CD4-positive, alpha-beta T cell (primary cell): ENCODE data around the gene CUEDC1. TPM values are rescaled to one million over a fixed set of nuclear protein-coding genes. Genes with fewer than 3 reads are reported as not detected.

Experiments used
- ATAC-seq: fragments of 200-7000 bp; cut with Tn5 transposase; one replicate; pipeline ENCODE4 v1.10.0; 2022; ENCODE audit warnings: mild to moderate bottlenecking; ENCODE audit not compliant: poor library complexity
- CTCF ChIA-PET: fragments of 350-600 bp; sonication (Branson Sonifier 250); formaldehyde crosslinking; loops from one replicate; lab custom pipeline; 2021; ENCODE audit warnings: antibody characterized with exemption, inconsistent platforms; lab: Charles Lee
- POLR2A ChIA-PET: fragments of 350-600 bp; sonication (Branson Sonifier 250); formaldehyde crosslinking; loops from one replicate; lab custom pipeline; 2021; ENCODE audit warnings: antibody characterized with exemption, inconsistent platforms; lab: Charles Lee
- DNase-seq, 14 experiments: peaks; one replicate each; pipeline ENCODE4 v3.0.0-alpha.2; 2013 to 2020; ENCODE audit warnings: mixed read lengths in 2 of 14
- H3K27ac ChIP-seq, 2 donors: one replicate each; pipeline versions ENCODE4 v1.5.1 to v1.7.0; 2013; ENCODE audit warnings: low read length in 2 of 2, low read depth in 1 of 2, mild to moderate bottlenecking in 1 of 2
- H3K27me3 ChIP-seq, 2 experiments: 1 replicate in 1 of 2; 2 replicates in 1 of 2; pipeline versions ENCODE4 v1.6.1 to v1.7.0; 2013; ENCODE audit warnings: low read length in 2 of 2, control low read depth in 1 of 2, mild to moderate bottlenecking in 1 of 2, moderate library complexity in 1 of 2; ENCODE audit not compliant: insufficient read depth in 2 of 2, control insufficient read depth in 1 of 2
- H3K36me3 ChIP-seq: one replicate; pipeline ENCODE4 v1.6.1; 2013; ENCODE audit warnings: low read length, control low read depth; ENCODE audit not compliant: insufficient read depth
- H3K4me1 ChIP-seq: one replicate; pipeline ENCODE4 v1.6.1; 2013; ENCODE audit warnings: low read length, control low read depth; ENCODE audit not compliant: insufficient read depth
- H3K4me3 ChIP-seq: one replicate; pipeline ENCODE4 v1.5.1; 2013; ENCODE audit warnings: mild to moderate bottlenecking, low read length, moderate library complexity
- H3K9me3 ChIP-seq, 2 experiments: 1 replicate in 1 of 2; 2 replicates in 1 of 2; pipeline versions ENCODE4 v1.6.1 to v1.7.0; 2013; ENCODE audit warnings: low read length in 2 of 2, mild to moderate bottlenecking in 2 of 2, control low read depth in 1 of 2, moderate library complexity in 1 of 2; ENCODE audit not compliant: control insufficient read depth in 1 of 2, insufficient read depth in 1 of 2
- H3K27ac Mint-ChIP-seq: one replicate; pipeline ENCODE4 v1.8.0; 2020; ENCODE audit warnings: mixed read lengths
- H3K27me3 Mint-ChIP-seq: one replicate; pipeline ENCODE4 v1.8.0; 2021; ENCODE audit warnings: mixed read lengths
- H3K36me3 Mint-ChIP-seq: one replicate; pipeline ENCODE4 v1.8.0; 2021; ENCODE audit warnings: low read depth, mixed read lengths
- H3K4me1 Mint-ChIP-seq: one replicate; pipeline ENCODE4 v1.8.0; 2021; ENCODE audit warnings: low read depth, mixed read lengths
- H3K4me3 Mint-ChIP-seq: one replicate; pipeline ENCODE4 v1.8.0; 2020; ENCODE audit warnings: mild to moderate bottlenecking, mixed read lengths
- H3K9me3 Mint-ChIP-seq: one replicate; pipeline ENCODE4 v1.8.0; 2020; ENCODE audit warnings: mixed read lengths
- intact Hi-C, 2 experiments: fragments of 100-400 bp; cut with DNase I in 1 of 2; cut with micrococcal nuclease in 1 of 2; formaldehyde crosslinking; loops; one replicate each; pipeline versions ENCODE4 v1.15.1 to v1.9.0; 2023 to 2025; cut with DNase I, micrococcal nuclease
- total RNA-seq, 174 experiments: library from RNA in 2 of 174; stranded (reverse) in 2 of 174; gene quantifications; one replicate each; pipeline ENCODE4 v1.2.3 and lab custom pipeline; 2021 to 2026
- TF ChIP-seq, protein P1 (sequence below): fragments of 200-600 bp; IDR thresholded peaks from one replicate; pipeline ENCODE4 v1.8.0; 2022; ENCODE audit warnings: antibody characterized with exemption, mild to moderate bottlenecking

The CUEDC1 gene
- total RNA-seq, 2 experiments from 2014 or later, result 0.41 to 1.0 TPM

- CTCF ChIA-PET, result interaction anchor here (1.3 kb wide), 1 partner anchor 16 kb away, joined by 3 read pairs; no protein-coding TSS in a partner anchor
- intact Hi-C loops, result no loop called here
- no peaks in the 10 kb centered on the region for H3K4me1 ChIP-seq
- no peaks in the 10 kb centered on the region for H3K9me3 ChIP-seq
- H3K36me3 ChIP-seq, result no peaks in the 10 kb centered on the region
- no peak overlapping the region for H3K27ac ChIP-seq
- H3K4me1 Mint-ChIP-seq, result no peaks in the 10 kb centered on the region
- no peak overlapping the region for H3K4me3 Mint-ChIP-seq
- DNase-seq, result no peak
- TF ChIP-seq, protein P1, sequence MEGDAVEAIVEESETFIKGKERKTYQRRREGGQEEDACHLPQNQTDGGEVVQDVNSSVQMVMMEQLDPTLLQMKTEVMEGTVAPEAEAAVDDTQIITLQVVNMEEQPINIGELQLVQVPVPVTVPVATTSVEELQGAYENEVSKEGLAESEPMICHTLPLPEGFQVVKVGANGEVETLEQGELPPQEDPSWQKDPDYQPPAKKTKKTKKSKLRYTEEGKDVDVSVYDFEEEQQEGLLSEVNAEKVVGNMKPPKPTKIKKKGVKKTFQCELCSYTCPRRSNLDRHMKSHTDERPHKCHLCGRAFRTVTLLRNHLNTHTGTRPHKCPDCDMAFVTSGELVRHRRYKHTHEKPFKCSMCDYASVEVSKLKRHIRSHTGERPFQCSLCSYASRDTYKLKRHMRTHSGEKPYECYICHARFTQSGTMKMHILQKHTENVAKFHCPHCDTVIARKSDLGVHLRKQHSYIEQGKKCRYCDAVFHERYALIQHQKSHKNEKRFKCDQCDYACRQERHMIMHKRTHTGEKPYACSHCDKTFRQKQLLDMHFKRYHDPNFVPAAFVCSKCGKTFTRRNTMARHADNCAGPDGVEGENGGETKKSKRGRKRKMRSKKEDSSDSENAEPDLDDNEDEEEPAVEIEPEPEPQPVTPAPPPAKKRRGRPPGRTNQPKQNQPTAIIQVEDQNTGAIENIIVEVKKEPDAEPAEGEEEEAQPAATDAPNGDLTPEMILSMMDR, result no peak
- no peak overlapping the region for H3K4me3 ChIP-seq
- ATAC-seq, result no peak
- peaks cover 0 to 5% of the 10 kb centered on the region in 2 experiments for H3K27me3 ChIP-seq
- POLR2A ChIA-PET, result interaction anchor here (0.6 kb wide), 1 partner anchor 14 kb away, joined by 3 read pairs; no protein-coding TSS in a partner anchor
- H3K36me3 Mint-ChIP-seq, result no peaks in the 10 kb centered on the region
- H3K27ac Mint-ChIP-seq, result no peak overlapping the region
- H3K27me3 Mint-ChIP-seq, result peaks cover 47% of the 10 kb centered on the region
- H3K9me3 Mint-ChIP-seq, result no peaks in the 10 kb centered on the region
Measured at GRCh38 chr17:57817299-57817698, 137.9 kb downstream of the CUEDC1 start.

GRCh38 chr17:57814421-57814820 is 140.8 kb downstream of the CUEDC1 start:
- intact Hi-C loops, result no loop called here
- Mint-ChIP-seq H3K4me1 (peaks cover 7% of the 10 kb centered on the region), H3K27ac (no peak overlapping the region), H3K4me3 (no peak overlapping the region), H3K9me3 (no peaks in the 10 kb centered on the region), H3K27me3 (peaks cover 74% of the 10 kb centered on the region), H3K36me3 (no peaks in the 10 kb centered on the region)
- H3K27ac ChIP-seq, result no peak overlapping the region
- no peak overlapping the region for H3K4me3 ChIP-seq
- DNase-seq, result no peak
- ChIA-PET CTCF (no interaction called here), POLR2A (no interaction called here)
- peaks cover 7% of the 10 kb centered on the region for H3K4me1 ChIP-seq
- TF ChIP-seq, protein P1, result no peak
- no peaks in the 10 kb centered on the region for H3K36me3 ChIP-seq
- peaks cover 21 to 24% of the 10 kb centered on the region in 2 experiments for H3K27me3 ChIP-seq
- ATAC-seq, result no peak
- no peaks in the 10 kb centered on the region for H3K9me3 ChIP-seq

DNA sequence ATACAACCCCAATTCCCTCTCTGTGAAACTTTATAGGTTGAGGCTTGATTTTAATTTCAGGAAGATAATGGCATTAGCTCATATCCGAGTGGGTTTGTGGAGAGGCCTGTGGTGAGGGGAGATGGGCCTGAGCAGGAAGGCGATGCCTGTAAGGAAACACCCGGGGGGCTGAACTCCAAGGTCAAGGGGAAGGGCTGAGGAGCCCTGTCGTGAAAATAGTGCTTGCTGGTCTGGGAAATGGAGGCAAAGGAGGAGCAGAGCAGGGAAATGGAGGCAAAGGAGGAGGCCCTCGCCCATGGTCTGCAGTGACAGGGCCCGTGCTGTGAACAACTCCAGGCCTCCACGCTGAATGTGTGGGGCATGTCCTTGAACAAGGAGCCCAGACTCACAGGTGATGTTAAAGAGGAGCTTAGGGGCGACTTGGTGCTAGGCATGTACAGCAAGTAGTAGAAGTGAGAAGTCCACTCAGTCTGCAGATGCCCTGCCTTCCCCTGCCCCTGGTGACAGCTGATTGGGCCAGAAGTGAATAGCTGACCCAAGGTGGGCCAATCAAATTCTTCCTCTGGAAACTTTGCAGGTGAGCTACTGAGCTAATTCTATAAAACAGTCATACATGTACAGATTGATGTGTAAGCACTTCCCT is 143.5 kb downstream of the CUEDC1 start:
- Mint-ChIP-seq H3K27me3 (peaks cover 81% of the 10 kb centered on the region), H3K4me3 (no peak overlapping the region)
- no peaks in the 10 kb centered on the region for H3K9me3 ChIP-seq

More for the DNA sequence above, 143.5 kb downstream of the CUEDC1 start:
- POLR2A ChIA-PET, result interaction anchor here (0.6 kb wide), 1 partner anchor 301 kb away, joined by 3 read pairs; no protein-coding TSS in a partner anchor
- no peaks in the 10 kb centered on the region for H3K36me3 ChIP-seq
- no peak for ATAC-seq
- peaks cover 18 to 25% of the 10 kb centered on the region in 2 experiments for H3K27me3 ChIP-seq
- intact Hi-C loops, result no loop called here
- no peak for DNase-seq
- no peak overlapping the region for H3K4me3 ChIP-seq
- CTCF ChIA-PET, result no interaction called here
- no peak overlapping the region for H3K27ac ChIP-seq
- TF ChIP-seq, protein P1, result no peak
- no peak overlapping the region for H3K27ac Mint-ChIP-seq
- H3K9me3 Mint-ChIP-seq, result no peaks in the 10 kb centered on the region
- H3K36me3 Mint-ChIP-seq, result no peaks in the 10 kb centered on the region
- peaks cover 7% of the 10 kb centered on the region for H3K4me1 Mint-ChIP-seq
- H3K4me1 ChIP-seq, result peaks cover 7% of the 10 kb centered on the region

Other genes starting within 250 kb of the CUEDC1 start
- not detected for gene CCDC182, start 210.1 kb downstream of the CUEDC1 start, total RNA-seq
- 10 to 100 TPM; 14.6 to 14.7 TPM for gene MRPS23, start 105.4 kb downstream of the CUEDC1 start, total RNA-seq
- gene VEZF1, start 32.8 kb upstream of the CUEDC1 start, total RNA-seq, result 10 to 100 TPM; 41.6 to 41.7 TPM
- 100 to 1,000 TPM; 115 to 121 TPM for gene SRSF1, start 51.8 kb upstream of the CUEDC1 start, total RNA-seq
- gene DYNLL2, start 128.0 kb upstream of the CUEDC1 start, total RNA-seq, result 10 to 100 TPM; 30.9 to 32.2 TPM
- gene OR4D1, start 193.0 kb upstream of the CUEDC1 start, total RNA-seq, result under 1 TPM; 0.49 to 0.70 TPM
- not detected for gene OR4D2, start 211.6 kb upstream of the CUEDC1 start, total RNA-seq
- gene EPX, start 237.3 kb upstream of the CUEDC1 start, total RNA-seq, result not detected